ENCODE results near the gene BBS12. TPM values are rescaled to one million over a fixed set of nuclear protein-coding genes. Genes with fewer than 3 reads are reported as not detected.

The BBS12 gene
- polyA plus RNA-seq, 5 donors = 4.8 to 6.7 (median 5.5) TPM

- DNase-seq = no peak
These were observed 20.6 kb upstream of the BBS12 start for GRCh38 chr4:122711919-122712318.

DNA sequence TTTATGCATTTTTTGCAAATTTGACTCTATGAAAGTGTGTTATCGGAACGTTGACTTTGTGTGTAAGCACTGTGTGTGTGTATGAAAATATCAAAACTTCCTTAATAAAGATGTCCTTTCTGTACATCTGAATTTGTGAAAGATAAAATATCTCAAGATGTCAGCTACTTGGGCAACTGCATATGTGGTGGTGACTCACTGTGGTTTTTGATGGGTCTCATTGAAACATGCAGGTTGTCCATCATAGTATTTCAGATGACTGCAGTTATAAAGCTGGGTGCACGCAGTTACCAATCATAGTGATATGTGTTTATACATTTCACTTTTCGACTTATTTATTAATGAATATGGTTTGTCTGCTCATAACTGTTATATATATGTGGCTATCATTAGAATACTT, 19.7 kb upstream of the BBS12 start:
- DNase-seq = no peak

GRCh38 chr4:122715221-122715620, 17.3 kb upstream of the BBS12 start:
- no peak for DNase-seq

DNA sequence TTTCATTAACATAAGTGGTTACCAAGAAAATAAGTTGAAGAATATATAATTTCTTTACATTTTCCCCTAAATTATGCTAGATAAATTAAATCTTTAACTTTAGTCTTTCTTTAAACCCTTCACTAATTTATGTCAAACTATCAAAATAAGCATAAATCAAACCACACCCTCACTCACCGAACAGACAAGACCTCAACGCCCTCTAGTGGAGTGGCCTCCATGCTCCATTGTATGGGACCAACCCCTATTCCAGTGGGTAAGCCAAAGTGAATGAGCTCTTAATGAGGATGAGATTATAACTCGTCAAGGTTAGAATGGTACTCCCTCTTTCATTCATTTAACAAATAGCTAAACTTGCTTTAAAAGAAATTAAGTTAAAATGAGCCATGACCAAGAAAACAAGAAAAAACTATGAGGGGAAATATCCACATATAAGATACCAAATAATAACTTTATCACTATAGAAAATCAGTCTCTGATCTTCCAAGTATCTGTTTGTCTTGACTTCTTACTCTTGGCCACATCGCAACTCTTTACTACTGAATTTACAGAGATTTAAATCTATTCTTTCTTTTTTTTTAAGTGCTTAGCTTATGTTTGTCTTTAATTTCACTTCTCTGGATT, 15.6 kb upstream of the BBS12 start:
- no peak for DNase-seq

DNA sequence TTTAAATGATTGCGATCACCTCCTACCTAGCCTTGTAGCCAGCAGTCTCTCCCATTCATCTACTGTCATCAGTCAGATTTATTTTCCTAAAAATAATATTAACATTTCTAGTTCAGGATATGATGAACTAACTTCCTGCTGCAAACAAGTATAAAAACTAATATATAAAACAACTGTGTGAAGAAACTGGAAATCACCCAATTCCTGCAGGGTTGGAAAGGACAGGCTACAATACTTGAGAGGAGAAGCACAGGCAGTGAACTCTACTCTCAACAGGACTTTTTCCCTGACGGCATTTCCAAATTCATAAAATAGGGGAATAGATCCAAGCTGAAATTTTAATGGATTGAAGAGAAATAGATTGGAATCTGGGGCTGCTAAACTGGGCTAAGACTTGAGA, 14.2 kb upstream of the BBS12 start:
- no peak for DNase-seq

DNA sequence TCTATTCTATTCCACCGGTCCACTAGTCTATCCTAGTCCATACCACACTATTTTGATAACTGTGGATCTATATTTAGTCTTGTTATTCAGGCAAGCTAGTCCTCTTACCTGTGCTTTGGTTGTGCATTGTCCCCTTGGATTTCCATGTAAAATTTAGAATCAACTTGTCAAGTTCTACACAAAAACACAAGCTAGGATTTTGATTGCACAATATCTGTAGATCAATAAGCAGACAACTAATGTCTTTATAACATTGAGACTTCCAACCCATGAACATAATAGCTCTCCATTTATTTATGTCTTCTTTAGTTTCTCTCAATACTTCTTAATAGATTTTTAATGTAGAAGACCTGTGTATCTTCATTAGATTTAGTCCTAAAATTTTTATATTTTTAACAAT, 10.2 kb upstream of the BBS12 start:
- no peak for DNase-seq

DNA sequence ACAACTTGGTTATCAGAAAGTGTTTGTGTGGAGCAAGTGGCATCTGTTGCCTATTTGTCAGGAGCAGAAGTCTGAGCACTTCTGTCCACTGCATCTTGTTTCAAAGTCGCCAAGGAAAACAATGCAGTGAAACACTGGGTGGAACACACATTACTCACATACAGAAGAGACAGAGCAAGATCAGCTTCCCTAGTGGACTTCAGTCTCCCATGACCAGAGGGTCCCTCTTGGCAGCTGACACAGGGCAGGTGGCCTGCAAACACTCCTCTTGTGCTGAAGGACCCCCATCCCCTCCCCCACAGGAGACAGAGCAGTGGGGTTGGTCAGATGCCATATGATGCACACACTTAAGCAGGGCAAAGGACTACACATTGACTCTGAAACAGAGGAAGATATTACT, 3.6 kb upstream of the BBS12 start:
- no peak for DNase-seq

DNA sequence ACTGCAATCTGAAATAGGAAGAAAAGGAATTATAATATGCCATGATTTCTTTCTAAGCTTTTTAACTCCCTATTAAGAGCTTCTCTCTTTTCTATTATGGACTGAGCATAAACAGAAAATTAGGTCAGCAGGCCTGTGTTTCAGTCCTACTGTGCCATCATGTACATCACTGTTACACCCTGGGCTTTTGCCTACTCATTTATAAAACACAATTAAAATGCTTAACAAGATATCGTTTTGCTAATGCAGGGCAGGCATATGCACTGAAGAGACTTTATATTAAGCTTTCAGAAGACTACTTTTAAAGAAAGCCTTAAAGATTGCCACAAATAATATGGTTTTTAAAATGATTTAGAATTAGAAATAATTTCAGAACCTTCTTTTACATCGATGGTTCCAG, 828 bp upstream of the BBS12 start:
- no peak for DNase-seq

GRCh38 chr4:122733787-122734120, 1.2 kb downstream of the BBS12 start:
- DNase-seq = no peak

- DNase-seq = no peak
These were observed 6.7 kb downstream of the BBS12 start for GRCh38 chr4:122739174-122739573.

DNA sequence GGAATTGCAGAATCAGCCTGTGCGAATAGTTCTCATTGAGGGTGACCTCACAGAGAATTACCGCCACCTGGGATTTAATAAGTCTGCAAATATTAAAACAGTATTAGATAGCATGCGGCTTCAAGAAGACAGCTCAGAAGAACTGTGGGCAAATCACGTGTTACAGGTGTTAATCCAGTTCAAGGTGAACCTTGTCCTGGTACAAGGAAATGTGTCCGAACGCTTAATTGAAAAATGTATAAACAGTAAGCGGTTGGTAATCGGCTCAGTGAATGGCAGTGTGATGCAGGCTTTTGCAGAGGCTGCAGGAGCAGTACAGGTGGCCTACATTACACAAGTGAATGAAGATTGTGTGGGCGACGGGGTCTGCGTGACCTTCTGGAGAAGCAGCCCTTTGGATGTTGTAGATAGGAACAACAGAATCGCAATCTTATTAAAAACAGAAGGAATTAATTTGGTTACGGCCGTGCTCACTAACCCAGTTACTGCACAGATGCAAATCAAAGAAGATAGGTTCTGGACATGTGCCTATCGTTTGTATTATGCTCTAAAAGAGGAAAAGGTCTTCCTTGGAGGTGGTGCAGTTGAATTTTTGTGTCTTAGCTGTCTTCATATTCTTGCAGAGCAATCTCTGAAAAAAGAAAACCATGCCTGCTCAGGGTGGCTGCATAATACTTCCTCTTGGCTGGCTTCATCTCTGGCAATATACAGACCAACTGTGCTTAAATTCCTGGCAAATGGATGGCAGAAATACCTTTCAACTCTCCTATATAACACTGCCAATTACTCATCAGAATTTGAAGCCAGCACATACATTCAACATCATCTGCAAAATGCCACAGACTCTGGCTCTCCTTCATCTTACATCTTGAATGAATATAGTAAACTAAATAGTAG, 10.7 kb downstream of the BBS12 start:
- DNase-seq = no peak

GRCh38 chr4:122744229-122744628, 11.7 kb downstream of the BBS12 start:
- DNase-seq = no peak

DNA sequence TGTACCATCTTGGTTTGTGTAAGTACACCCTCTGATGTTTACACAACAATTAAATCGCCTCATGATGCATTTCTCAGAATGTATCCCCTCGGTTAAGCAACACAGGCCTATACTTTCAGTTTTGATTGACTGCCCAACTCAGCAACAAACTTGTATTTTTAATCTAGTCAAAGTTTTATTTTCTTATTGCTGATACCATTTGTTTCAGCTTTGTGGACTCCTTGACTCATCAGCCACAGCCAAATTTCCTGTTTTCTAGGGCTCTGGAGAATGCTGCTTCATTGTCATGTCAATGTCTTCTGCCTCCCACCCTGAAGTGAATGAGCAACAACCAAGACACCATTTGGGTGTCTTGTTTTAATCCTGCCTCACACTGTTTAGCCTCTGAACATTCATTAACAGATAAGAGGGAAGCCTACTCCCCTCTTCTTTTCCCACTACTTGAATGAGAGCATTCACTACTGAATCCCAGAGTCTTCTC, 14.0 kb downstream of the BBS12 start:
- no peak for DNase-seq

GRCh38 chr4:122747068-122747467, 14.6 kb downstream of the BBS12 start:
- DNase-seq = no peak

DNA sequence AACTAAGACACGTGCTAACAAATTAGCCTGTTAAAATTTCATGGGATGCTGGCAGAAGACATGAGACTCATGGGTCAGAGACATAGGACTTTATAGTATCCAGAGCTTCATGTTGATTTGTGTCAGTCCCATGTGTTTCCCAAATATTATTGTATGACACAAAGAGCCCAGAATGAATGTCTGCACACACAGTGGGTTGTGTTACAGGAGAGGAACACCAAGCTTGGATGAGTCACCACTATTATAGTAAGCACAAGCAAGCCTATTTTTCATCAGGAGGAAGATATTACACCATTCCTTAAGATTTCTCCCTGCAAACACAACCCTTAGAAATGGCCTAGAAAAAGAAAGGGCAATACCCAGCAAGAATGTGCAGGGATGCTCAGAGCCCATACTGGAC, 15.4 kb downstream of the BBS12 start:
- no peak for DNase-seq

DNA sequence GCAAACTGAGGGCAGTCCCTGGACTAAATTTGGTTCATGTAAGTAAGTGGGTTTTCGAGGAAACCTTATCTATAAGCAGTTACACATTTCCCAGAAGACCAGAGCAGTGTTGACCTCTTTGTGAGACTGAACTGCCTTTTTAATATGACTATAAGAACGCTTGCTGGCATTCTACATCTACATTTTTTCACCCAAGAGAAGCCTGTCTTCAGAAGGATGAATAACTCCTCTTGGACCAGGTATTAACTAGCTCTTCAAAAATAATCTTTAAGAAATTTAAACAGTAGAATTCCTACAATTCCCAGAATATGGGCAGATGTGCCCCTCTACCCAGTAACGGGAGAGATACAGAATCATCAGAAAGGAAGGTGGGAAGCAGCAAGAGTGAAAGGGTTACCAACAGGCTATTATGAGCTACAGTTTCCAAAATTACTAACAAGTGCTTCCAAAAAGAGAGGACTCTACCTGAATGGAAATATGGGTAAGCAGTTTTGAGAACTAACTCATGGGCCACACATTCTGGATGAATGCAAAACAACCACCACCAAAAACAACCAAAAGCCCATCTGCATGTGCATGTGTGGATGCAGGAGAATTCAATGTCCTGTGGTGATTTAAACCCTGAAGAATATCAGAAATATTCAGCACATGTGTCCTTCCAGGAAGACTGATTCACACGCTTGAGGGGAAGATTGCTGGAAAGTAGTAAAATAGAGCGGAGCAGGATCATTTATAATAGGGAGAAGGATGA, 17.4 kb downstream of the BBS12 start:
- no peak for DNase-seq

DNA sequence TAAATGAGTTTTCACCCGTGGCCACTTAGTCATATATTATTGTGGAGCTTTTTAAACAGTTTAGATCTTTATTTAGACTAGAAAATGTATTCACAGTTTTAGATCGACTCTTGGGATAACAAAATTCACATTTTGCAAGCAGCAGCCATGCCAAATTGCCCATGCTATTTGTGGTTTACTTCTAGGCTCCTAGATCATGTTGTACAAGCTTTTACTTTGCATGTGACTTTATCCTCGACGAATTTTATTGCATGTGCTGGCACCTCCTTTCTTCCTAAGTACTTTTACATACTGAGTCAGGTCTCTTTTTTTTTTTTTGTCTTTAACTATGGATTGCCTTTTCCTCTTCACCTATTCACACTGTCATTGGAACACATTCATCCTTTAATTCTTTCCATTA, 23.2 kb downstream of the BBS12 start:
- no peak for DNase-seq

GRCh38 chr4:122758033-122758432, 25.5 kb downstream of the BBS12 start:
- no peak for DNase-seq

- no peak for DNase-seq
These were observed 27.3 kb downstream of the BBS12 start for GRCh38 chr4:122759639-122760310.

- no peak for DNase-seq
These were observed 30.0 kb downstream of the BBS12 start for GRCh38 chr4:122762520-122762919.

DNA sequence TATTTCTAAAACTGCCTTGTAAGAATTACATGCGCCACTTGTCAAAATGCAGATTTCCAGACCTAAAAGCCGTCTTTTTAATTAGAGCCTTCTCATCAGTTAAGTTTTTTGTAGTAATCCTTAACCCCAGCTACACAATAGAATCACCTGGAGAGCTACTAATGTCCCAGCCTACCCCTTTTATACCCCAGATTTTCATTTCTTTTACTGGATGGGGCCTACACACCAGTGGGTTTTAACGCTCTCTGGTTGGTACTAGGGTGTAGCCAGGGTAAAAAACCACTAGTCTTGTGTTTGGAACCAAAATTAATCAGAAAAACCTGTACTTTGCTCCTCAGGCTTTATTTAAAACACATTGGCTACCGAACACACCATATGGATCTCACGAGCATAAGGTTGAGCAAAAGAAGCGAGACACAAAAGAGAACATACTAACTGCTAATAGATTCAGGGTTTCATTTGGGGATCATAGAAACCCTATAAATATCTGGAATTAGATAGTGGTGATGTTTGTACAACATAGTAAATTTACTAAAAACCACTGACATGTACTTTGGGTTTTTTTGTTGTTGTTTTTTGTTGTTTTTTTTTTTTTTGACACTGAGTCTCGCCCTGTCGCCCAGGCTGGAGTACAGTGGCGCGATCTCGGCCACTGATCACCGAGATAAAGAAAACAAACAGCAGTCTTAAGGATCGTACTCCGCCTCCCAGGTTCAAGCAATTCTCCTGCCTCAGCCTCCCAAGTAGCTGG, 30.6 kb downstream of the BBS12 start:
- no peak for DNase-seq

All from right lung (tissue), 5 donors.